ENCODE data around the gene TOMM20. TPM values are rescaled to one million over a fixed set of nuclear protein-coding genes. Genes with fewer than 3 reads are reported as not detected.

Gene TOMM20
- total and polyA plus RNA-seq, 9 of the 15 experiments (the other 6 are each of a cell fraction or from before 2014, with no cell fraction given): 70.6 to 334 (median 159) TPM

GRCh38 chr1:235128456-235129328, at the start of gene TOMM20 (continued):
- TF ChIP-seq ARNT (IDR thresholded peaks at IDR 0.05) (peak in 1 of 2 experiments; percentile 87; a peak in 3 of 4 replicates), ZNF277 (CRISPR knock-in tag; IDR thresholded peaks at IDR 0.05; ENCODE audit: borderline replicate concordance) (no peak), JUN (IDR thresholded peaks at IDR 0.05; ENCODE audit: borderline replicate concordance, low read depth, low read length) (peak; percentile 66; the same call in 1 of the 2 replicates), JUN (CRISPR knock-in tag; IDR thresholded peaks at IDR 0.05; ENCODE audit: borderline replicate concordance) (no peak), ZNF324 (CRISPR knock-in tag; IDR thresholded peaks at IDR 0.05) (no peak), GTF2F1 (IDR thresholded peaks at IDR 0.05; ENCODE audit: low read depth, low read length) (peak; percentile 84), MECOM (CRISPR knock-in tag; IDR thresholded peaks at IDR 0.05) (peak; percentile 68), MTA3 (IDR thresholded peaks at IDR 0.05; ENCODE audit: borderline replicate concordance) (peak; percentile 84; the same call in 1 of the 2 replicates), ZBTB34 (CRISPR knock-in tag; IDR thresholded peaks at IDR 0.05) (no peak), CEBPG (CRISPR knock-in tag; IDR thresholded peaks at IDR 0.05) (no peak; the same call in 1 of the 2 replicates), CEBPG (tag; conservative IDR thresholded peaks at IDR 0.05 in 1 of 2, IDR thresholded peaks at IDR 0.05 in 1 of 2) (no peak), BACH1 (tag; IDR thresholded peaks at IDR 0.05) (peak; percentile 23; the same call in 1 of the 2 replicates), HDAC3 (IDR thresholded peaks at IDR 0.05; ENCODE audit: borderline replicate concordance, partially characterized antibody) (peak; percentile 14), MYBL2 (IDR thresholded peaks at IDR 0.05; ENCODE audit: low read depth) (peak; percentile 73), MYBL2 (CRISPR knock-in tag; IDR thresholded peaks at IDR 0.05; ENCODE audit: borderline replicate concordance) (no peak), NKRF (IDR thresholded peaks at IDR 0.05; ENCODE audit: borderline replicate concordance) (peak; percentile 79; the same call in 1 of the 2 replicates), MAX (CRISPR knock-in tag; IDR thresholded peaks at IDR 0.05) (peak; percentile 95), ZFP1 (CRISPR knock-in tag; IDR thresholded peaks at IDR 0.05) (no peak), IRF1 (CRISPR knock-in tag; IDR thresholded peaks at IDR 0.05; ENCODE audit: borderline replicate concordance) (no peak), ZNF12 (CRISPR knock-in tag; IDR thresholded peaks at IDR 0.05) (peak; percentile 88), POLR2G (IDR thresholded peaks at IDR 0.05; ENCODE audit: low read depth, low read length) (peak; percentile 99), TFAM (CRISPR knock-in tag; conservative IDR thresholded peaks at IDR 0.05) (no peak)
